Activated T-cell treated with anti-CD3 and anti-CD28 coated beads, Interleukin-2, amount 50 U/mL, for 48 hours (primary cell): ENCODE measurements around the gene NUB1.

ENCODE experiments used
- DNase-seq, 2 experiments: peaks; one replicate each; pipeline ENCODE4 v3.0.0-alpha.2; 2020

NUB1 gene

DNA sequence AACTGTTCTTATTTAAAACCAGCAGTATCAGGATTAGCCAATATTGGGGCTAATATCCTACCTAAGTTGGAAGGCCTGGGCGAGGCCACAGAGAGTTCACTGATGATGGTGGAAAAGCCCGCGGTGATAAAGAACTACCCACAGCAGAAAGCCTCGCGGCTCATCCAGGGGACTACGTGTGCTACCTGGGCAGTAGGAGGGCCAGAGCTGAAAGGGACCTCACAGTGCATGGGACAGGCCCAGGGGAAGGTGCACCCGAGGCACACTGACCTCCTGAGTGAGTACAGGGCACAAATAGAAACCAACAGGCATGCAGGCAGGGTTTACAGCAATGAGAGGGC, 66.9 kb downstream of the NUB1 start:
- no peak for DNase-seq

DNA sequence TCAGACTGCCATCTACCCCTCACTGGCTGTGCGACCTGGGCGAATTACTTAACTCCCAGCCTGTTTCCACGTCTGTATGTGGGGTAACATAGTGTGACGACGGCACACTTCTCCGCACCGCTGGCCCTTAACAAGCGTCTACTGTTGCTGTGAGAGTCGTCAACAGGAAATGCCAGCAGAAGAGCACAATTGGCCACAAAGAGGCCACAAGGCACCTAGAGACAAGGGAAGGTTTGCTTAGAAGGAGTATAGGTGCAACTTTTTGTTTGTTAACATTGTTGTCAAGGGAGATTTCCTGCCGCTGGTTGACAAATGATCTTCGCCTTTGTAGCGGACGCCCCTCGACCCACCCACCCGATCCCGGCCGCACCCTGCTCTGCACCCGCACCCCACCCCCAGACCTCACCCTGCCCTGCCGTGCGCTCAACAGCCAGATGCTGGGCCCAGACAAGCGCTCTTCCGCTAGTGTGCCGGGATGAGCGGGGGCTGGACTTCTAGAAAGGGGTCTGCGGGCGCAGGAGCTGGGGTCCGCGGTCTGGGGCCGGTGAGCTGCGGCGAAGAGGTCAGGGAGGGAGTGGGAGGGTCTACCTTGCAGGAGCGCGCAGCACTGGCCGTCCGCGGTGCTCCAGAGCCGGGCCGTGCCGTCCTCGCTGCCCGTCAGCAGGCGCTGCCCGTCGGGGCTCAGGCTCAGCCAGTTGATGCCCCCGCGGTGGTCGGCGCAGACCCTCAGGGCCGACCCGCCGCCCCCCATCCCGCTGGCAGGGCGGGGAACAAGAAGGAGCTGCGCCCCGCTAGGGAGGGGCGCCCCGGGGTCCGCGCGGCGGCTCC, 67.4 kb downstream of the NUB1 start:
- DNase-seq, result no peak

DNA sequence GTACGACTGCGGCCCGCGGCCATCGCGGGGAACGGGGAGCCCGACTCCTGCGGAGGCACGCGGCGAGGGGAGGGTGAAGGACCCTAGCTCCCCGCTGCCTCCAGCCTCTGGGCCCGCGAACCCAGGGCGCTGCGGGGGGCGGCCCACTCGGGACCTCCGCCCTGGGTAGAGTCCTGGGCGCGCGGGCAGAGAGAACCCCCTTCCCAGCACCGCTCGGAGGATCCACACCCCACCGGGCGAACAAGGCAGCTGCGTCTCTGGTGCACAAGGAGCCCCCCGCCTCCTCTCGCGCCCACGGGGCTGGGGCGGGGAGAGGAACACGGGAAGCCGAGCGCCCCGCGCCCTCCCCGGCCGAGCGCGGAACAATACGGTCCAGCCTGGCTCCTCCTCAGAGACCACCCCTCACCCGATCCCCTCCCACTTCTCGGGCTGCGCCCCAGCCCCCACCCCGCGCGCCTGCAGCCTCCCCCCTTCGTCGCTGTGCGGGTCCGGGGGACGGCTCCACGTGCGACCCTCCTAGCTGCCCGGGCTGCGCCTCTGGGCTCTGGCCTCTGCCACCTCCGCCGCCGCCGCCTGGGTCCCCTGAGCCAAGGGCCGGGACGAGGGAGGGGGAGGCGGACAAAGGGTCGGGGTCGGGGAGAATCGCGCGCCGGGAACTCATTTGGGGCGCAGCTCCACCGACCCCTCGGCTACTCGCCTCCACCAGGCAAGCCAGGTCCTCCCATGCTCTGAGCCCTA, 68.2 kb downstream of the NUB1 start, which contains the start of gene WDR86:
Gene WDR86, minus strand, starts transcription at position 372 of the 738 bp plus-strand sequence. CDS start 449 bp downstream, outside the sequence.
- DNase-seq, result no peak

DNA sequence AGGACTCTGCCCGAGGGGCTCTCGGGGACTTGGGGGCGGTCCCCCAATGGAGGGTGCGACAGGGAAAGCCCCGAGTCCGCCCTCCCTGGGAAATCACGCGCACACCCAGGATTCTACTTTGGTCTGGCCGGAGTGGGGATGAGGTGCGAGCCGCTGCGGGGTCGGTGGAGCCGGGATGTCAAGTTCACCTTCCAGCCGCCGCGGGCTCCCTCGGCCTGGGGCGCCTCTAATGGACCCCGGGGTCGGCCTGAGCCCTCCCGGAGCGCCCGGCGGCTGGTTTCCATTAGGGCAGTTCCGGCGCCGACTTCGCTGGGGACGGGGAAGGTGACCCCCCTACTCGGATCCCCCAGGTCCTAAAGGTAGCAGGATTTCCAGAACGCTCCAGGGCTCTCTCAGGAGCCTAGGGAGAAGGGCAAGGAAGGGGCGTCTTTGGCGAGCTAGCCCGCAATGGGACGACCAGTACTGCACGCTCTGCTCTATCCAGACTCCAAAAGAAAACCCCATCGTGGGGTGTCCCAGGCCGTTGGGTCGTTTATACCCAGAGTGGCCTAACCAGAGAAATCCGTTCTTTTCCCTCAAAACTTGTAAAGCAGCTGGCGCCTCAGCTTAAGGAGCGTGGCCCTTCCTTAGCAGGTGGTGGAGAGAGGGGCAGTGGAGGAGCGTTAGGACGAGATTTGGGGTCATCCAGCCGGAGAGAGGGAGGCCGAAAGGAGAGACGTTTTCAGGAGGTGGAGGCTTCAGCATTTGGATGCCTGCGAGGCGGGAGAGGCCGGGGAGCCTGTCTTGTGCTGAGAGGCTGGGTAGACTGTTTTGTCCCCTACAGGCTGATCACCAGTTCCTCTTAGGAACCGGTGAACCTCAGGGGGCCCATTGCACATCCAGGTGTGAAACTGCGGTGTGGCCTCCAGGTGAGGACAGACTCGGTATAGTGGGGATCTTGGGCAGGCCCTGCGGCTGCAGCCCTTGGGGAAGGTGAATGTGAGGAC, 69.1 kb downstream of the NUB1 start:
- no peak for DNase-seq

DNA sequence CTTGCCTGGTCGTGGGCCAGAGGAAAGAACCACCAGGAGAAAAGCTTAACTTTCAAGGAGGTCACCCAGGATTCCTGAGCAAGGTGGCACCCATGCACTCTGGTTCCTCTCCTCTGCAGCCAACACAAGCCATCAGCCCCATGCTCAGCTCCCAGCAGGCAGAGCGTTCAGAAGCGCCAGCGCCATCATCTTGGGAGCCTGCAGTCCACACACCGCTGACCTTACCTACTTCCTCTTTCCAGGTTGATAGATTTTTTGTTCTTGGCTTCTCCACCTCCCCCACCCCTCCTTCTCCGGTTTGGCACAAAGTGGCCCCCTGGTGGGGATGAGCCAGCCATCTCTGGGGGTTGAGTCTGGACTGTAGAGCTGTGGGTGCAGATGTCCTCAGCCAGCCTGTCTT, 69.9 kb downstream of the NUB1 start:
- DNase-seq, result no peak

DNA sequence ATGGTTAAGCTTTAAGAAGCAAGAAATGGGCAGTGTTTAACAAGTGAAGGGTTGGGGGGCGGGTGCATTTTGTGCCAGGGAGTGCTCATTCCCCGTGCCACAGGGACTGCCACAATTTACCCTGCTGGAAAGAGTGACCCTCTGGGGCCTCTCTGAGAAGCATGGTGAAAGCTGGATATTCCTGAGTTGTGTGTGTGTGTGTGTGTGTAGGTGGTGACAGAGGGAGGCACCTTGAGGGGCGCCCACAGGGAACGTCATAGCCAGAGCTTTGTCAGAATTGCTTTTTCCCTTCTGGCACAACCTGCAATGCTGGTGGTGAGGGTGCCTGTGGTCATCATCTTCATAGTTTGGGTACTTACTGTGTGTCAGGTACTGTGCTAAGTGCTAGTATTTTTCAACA, 70.7 kb downstream of the NUB1 start:
- no peak for DNase-seq

DNA sequence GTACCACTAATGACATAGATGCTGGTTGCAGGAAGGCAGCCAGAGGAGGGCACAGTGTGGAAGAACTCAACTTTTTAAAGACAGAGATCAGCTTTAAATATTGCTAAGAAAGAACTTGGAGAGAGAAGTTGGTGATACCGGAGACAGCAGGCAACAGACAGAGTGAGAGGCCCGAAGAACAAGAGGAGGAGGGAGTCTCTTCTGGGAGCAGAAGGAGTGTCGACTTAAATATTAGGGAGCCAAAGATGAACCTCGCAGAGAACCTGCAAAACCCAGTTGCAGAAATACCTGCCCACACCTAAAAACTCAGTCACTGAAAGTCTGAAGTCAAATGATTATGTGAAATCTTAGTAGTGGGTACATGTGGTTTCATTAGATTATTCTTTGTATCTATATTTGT, 71.6 kb downstream of the NUB1 start:
- DNase-seq, result no peak

DNA sequence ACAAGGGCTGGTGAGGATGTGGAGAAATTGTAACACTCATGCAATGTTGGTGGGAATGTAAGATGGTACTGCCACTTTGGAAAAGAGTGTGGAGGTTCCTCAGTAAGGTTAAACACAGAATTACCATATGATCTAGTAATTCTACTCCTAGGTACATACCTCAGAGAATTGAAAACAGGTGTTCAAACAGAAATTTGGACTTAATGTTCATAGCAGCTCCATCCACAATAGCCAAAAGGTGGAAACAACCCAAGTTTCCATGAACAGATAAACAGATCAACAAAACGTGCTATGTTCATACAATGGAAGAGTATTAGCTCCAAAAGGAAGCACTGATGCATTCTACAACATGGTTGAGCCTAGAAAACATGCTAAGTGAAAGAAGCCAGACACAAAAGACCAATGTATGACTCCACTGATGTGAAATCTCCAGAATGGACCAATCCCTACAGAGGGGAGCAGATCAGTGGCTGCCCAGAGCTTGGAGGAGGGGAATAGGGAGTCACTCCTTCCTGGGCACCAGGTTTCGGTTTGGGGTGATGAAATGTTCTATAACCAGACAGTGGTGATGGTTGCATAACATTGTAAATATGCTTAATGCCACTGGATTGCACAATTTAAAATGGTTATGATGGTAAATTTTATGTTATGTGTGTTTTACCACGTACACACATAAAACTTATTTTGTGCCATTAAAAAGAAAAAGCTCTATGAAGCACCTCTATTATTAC, 73.9 kb downstream of the NUB1 start:
- no peak for DNase-seq

DNA sequence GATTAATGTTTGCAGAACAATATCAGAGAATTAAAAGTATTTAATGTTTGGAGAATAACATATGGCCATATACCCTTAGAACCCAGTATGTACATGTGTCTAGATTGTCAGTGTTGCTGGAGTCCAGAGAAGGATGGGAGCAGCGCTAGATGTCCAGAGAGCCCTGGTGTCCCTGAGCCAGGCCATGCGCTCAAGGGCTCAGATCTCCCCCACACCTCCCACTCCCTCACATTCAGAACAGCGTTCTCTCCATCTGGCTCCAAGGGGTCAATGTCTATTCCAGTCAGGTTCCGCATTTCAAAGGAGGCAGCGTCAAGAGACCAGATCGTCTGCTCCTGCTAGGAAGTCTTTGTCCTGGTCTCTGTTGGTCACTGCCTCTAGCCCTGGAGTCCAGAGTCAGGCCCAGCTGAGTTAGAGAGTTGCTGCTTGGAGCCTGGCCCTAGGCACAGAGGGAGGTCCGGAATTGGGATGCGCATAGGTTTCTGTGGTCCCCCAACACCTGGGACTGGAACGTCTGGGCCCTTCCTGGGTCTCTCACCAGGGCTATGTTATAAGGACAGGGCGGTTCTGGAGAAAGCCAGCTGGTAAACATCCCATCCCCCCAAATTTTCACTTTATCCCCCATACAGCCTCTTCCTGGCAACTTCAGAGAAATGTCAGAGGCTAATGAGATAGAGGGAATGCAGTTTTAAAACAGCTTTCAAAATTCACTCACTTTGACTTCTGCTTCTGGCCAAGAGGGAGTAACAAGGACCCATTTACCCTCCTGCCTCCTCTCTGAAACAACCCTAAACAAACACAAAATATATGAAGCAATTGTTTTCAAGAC, 74.7 kb downstream of the NUB1 start:
- DNase-seq, result no peak

DNA sequence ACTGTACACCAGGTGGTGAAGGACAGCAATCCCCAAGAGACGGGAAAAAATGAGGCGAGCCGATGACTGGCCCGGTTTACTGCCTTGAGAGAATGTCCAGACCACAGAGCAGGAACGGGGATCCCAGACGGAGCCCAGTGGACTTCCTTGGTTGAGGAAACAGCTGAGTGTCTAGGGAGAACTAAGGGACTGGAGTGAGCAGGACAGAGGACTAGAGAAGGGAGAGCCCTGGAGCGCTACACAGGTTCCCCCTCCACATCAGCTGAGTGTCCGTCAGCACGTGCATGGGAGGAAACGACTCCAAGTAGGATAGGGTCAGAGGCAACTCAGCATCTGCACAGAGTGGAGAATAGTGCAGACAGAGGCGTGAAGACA, 75.3 kb downstream of the NUB1 start:
- no peak for DNase-seq

DNA sequence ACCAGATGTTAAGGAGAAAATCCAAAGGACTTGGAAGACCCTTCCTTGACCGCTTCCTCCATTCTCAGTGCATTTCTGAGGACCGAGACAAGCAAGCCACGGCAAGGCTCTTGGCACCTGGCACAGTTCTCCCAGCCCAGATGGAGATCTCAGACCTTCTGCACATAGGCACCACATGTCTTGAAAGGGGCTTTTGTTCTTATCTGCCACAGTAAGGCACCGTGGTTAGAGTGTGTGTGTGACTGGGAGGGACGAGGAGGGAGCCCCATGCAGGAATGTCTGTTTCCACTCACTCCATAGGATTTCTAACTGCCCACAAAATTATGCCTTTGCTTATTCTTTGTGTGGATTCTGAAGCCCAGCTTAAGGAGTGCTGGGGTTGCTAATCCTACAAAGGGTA, 78.5 kb downstream of the NUB1 start:
- no peak for DNase-seq

DNA sequence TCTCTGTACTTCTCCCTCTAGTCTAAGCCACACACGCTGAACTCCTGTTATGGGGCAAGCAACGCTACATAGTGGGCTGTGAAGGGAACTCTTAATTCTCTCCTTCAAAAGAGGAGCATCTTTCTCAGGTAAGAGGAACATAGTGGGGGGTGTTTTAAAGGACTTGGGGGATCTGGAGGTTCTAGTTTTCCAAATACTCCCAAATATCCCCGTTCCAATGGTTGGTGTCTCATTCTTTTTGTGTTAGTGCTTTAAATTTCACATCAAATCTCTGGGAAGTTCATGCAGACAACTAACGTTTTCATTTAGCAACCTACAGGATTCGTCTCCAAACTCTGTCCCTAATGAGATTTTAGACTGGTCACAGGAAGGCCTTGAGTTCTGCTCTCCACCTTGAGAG, 80.6 kb downstream of the NUB1 start:
- no peak for DNase-seq

DNA sequence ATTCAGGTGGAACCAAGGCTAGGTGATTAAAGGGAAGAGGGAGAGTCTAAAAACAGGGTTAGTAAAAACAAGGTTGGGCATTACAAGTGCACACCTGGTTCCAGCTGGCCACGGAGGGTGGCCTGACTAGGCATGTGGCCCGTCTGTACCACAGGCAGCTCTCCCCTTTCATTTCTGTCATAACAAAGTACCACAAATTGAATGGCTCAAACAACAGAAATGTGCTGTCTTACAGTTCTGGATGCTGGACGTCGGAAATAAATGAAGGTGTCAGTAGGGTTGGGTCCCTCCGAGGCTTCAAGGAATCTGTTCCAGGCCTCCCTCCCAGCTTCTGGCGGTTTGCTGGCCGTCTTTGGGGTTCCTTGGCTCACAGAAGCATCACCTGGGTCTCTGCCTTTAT, 81.6 kb downstream of the NUB1 start:
- DNase-seq, result no peak

DNA sequence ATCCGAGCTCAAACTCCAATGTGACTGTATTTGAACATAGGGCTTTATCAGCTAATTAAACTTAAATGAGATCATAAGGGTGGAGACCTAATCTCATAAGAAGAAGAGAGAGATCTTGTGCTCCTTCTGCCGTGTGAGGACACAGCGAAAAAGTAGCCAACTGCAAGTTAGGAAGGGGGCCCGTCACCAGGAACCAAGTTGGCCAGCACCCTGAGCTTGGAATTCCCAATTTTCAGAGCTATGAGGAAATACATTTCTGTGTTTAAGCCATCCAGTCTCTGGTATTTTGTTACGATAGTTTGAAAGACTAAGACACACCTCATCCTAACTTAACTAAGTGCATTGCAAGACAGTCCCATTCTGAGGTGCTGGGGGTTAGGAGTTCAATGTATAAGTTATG, 82.3 kb downstream of the NUB1 start:
- no peak for DNase-seq

DNA sequence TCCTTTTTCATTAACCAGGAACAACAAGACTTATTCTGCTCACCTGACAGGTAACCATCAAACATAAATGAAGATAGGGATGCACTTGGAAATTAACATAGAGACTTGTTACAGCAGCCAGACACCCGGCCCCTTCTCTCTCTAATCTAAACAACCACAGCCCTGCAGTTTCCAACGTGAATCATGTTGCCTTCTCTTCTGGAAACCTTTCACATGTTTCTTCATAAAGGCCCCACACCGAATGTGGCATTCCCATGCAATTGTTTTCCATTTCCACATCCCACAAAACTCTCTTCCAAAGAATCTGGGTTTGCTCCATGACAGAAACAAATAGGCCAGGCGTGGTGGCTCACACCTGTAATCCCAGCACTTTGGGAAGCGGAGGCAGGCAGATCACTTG, 83.2 kb downstream of the NUB1 start:
- no peak for DNase-seq

DNA sequence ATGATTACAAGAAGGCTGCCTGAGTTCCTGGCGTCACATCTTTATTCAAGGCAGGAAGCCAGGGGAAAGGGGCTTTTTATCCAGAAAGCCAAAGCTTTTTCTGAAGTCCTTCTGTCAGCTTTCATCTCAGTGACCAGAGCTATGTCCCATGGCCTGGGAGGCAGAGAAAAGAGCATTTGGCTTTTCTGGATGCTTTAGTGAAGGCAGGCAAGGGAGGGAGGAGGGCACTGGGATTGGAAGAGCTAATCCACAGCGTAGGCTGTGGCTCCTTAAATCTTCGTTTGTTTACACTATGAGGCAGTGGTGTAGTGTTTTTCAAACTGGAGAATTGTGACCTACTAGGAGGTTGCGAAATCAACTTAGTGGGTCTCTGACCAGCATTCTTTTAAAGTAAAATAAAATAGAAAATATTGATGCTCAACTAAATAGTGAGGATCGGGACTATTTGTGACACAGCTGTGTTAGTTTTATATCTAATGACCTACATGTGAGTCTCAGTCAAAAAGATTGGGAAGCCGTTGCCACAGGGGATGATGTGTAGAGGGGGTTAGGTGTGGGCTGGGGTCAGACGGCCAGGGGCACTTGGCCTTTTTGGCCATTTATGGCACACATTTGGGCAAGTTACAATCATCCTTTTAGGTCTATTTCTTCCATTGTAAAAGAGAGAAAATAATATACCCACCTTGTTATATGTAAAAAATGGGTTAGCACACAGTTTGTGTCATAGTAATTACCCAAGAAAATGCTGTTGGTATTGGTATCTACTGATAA, 84.2 kb downstream of the NUB1 start:
- DNase-seq, result no peak

DNA sequence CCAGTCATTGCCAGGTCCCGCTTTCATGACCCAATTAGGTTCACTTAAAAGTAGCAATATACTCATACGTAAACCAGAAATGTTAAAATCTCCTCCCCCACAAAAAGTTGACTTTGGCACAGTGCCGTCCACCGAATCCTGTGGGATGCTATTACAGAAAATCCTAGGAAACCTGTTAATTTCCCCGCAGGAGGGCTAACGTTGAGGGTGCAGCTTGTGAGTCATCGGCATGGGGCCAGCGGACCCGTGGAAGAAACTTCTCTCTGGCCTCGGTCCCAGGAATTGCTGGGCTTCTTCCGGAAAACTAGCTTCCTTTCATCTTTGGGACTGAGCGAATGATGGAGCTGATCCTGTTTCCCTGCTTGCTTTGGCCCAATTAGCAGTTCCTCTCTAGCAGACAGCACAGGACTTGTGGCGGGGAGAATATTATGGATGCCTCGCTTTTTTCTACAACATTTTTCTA, 84.9 kb downstream of the NUB1 start:
- no peak for DNase-seq

DNA sequence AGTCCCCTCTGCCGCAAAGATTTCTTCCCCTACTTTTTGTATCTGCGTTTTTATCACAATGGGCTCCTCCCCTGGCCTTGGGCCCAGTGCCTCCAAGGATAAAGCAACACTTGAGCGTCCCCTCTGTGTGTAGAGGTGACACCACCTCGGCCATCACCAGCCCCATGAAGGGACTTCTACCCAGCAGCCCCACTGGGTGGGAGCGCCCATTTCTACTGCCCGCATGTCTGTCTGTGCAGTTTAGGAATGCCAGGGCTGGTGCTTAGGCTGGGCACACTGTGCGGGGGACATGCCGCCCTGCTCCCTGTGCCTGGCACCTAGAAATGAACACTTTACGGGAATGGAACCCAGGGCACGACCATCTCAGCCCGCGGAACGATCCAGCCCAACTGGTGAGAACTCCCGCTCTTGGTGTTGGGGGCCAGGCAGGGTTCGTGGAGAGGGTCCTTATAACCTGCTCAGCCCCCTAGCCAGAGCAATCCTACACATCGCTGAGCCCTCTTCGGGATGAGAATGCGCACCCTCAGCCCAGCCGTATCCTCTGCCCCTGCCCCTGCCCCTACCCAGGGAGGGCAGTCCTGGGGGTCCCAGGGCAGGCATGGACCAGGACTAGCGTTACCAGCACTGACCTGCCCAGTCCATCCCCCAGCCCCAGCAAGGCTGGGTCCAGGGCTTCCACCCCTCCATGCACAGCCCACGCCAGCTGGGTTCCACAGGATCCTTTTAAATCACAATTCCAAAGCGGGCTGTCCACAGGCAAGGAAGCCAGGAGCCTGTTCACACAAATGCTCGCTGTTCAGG, 85.5 kb downstream of the NUB1 start:
- no peak for DNase-seq

DNA sequence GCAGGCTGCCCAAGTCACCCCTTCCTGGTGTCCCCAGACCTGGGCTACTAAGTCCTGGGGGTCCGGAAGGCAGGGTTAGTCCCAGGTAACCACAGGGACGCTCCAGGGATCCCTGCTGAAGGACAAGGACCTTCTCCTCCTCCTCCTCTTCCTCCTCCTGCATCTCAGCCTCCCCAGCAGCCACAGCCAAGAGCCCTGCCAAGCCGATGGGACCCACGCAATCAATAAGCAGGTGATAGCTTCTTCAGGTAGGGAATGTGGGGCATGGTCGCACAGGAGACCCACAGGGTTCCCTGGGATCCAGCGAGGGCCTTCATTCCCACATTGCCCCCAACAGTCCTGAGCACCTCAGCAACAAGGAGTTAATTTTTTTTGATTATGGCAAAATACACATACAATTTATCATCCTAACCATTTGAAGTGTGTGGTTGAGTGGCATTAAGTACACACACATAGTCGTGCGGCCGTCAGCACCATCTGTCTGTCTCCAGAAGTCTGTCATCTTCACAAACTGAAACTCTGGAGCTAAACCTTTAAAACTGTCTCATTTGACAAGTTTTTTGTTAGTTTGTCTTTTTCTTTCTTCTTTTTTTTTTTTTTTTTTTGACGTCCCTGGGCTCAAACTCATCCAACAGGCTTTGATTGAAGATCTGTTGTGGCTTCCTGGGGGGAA, 86.2 kb downstream of the NUB1 start:
- no peak for DNase-seq
